Activated naive CD4-positive, alpha-beta T cell treated with anti-CD3 and anti-CD28 coated beads for 36 hours (primary cell): Measurements from ENCODE around the gene S100A16. TPM values are rescaled to one million over a fixed set of nuclear protein-coding genes. Genes with fewer than 3 reads are reported as not detected.
"Not testable (repeated sequence)": the region's sequence is repeated elsewhere in the genome, so short reads cannot be mapped to it uniquely, and the experiment has no call there.

Experiments
- CTCF ChIA-PET: fragments of 350-600 bp; sonication (Branson Sonifier 250); formaldehyde crosslinking; loops from one replicate; lab custom pipeline; 2021; ENCODE audit warnings: antibody characterized with exemption; lab: Charles Lee
- DNase-seq: peaks from one replicate; pipeline ENCODE4 v3.0.0-alpha.2; 2020
- H3K27ac Mint-ChIP-seq: one replicate; pipeline ENCODE4 v1.8.0; 2021; ENCODE audit warnings: mild to moderate bottlenecking, mixed read lengths
- H3K27me3 Mint-ChIP-seq: one replicate; pipeline ENCODE4 v1.8.0; 2021; ENCODE audit warnings: low read depth, mixed read lengths
- H3K36me3 Mint-ChIP-seq: one replicate; pipeline ENCODE4 v1.8.0; 2021; ENCODE audit warnings: low read depth, mixed read lengths
- H3K4me1 Mint-ChIP-seq: one replicate; pipeline ENCODE4 v1.8.0; 2021; ENCODE audit warnings: low read depth, mixed read lengths
- H3K4me3 Mint-ChIP-seq: one replicate; pipeline ENCODE4 v1.8.0; 2021; ENCODE audit warnings: mild to moderate bottlenecking, moderate library complexity, mixed read lengths
- H3K9me3 Mint-ChIP-seq: one replicate; pipeline ENCODE4 v1.8.0; 2021; ENCODE audit warnings: mixed read lengths
- intact Hi-C: fragments of 100-400 bp; cut with micrococcal nuclease; formaldehyde crosslinking; loops from one replicate; pipeline ENCODE4 v1.15.1; 2023
- total RNA-seq, 2 experiments: library from RNA; stranded (reverse); gene quantifications; one replicate each; pipeline ENCODE4 v1.2.3, GENCODE V29; 2021

The S100A16 gene
- total RNA-seq, 2 experiments from 2014 or later, result not detected

- no peak overlapping the region for H3K4me3 Mint-ChIP-seq
- CTCF ChIA-PET, result interaction anchor here (0.7 to 7.4 kb wide), 21 partner anchors 10 to 216 kb away, joined by 3 to 207 read pairs (median 4); partner anchors contain the start of genes S100A5 and S100A6
- DNase-seq, result peak; percentile 69
- H3K36me3 Mint-ChIP-seq, result no peaks in the 10 kb centered on the region
- peak overlapping the region; percentile 68 for H3K27ac Mint-ChIP-seq
- H3K27me3 Mint-ChIP-seq, result no peaks in the 10 kb centered on the region
- peaks cover 55% of the 10 kb centered on the region for H3K4me1 Mint-ChIP-seq
- H3K9me3 Mint-ChIP-seq, result no peaks in the 10 kb centered on the region
- intact Hi-C loops, result loop anchor here (1.0 to 5.0 kb wide), 6 partner anchors 34 to 215 kb away; partner anchors contain the start of genes INTS3 and SNAPIN
Measured at GRCh38 chr1:153567621-153568366, 45.1 kb downstream of the S100A16 start.

GRCh38 chr1:153566414-153567371, 46.2 kb downstream of the S100A16 start:
- intact Hi-C loops, result loop anchor here (1.0 to 5.0 kb wide), 2 partner anchors 21 to 161 kb away; partner anchors contain the start of genes INTS3 and S100A4
- Mint-ChIP-seq H3K27ac (peak overlapping the region; percentile 86), H3K36me3 (no peaks in the 10 kb centered on the region), H3K27me3 (no peaks in the 10 kb centered on the region), H3K4me1 (peaks cover 44% of the 10 kb centered on the region), H3K4me3 (peak overlapping the region; percentile 32), H3K9me3 (no peaks in the 10 kb centered on the region)
- peak; percentile 96 for DNase-seq
- CTCF ChIA-PET, result interaction anchor here (0.5 to 6.0 kb wide), 8 partner anchors 16 to 203 kb away, joined by 3 to 44 read pairs (median 5); partner anchors contain the start of genes S100A4 and S100A6

DNA sequence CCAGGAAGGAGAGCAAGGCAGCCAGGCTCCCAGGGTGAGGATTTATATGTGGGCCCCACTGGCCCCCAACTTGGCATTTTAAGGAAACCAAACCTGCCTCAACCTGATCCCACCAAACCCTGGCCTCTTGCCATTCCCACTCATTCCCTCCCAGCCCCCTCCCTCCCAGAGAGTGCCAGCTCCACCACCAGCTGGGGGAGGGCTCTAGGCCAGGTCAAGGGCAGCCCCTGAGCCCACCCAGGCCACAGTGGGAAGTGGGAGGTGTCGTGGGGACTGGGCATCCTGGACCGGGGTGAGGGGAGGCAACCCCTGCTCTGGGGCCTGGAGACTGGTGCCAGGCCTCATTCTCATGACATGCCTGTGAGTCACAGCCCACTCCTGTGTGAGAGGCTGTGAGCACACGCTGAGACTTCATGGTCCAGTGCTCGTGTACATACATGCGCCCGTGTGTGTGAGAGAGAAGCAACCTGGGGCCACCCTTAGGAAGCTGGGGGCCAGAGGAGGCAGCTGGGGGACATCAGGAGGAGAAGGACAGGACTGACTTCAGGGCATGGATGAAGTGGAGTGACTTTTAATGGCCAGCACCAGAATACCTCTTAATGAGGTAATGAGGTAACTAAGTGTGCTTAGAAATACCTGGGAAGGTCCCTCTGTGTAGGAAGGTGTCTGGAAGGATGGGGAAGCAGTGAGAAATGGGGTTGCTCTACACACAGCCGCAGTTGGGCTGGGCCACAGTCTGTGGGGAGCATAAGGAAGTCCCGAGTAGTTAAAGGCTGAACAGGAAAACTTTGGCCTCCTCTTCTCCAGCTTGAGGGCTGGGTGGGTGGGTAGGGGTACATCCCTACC, 47.2 kb downstream of the S100A16 start, which contains the start of gene S100A2:
Gene S100A2 (minus strand): TSS at position 316 of the 846 bp plus-strand sequence. CDS start 1,967 bp downstream, outside the sequence.
- intact Hi-C loops, result loop anchor here (1.0 to 5.0 kb wide), 2 partner anchors 20 to 162 kb away; partner anchors contain the start of genes INTS3 and S100A4
- Mint-ChIP-seq H3K4me3 (peak within 1 kb of the TSS; percentile 57), H3K36me3 (no peaks in the 10 kb centered on the region), H3K9me3 (no peaks in the 10 kb centered on the region), H3K27ac (peak within 1 kb of the TSS; percentile 95), H3K27me3 (no peaks in the 10 kb centered on the region), H3K4me1 (peaks cover 38% of the 10 kb centered on the region)
- DNase-seq, result peak; percentile 71
- CTCF ChIA-PET, result interaction anchor here (0.5 to 6.0 kb wide), 8 partner anchors 15 to 204 kb away, joined by 3 to 44 read pairs (median 5); partner anchors contain the start of genes S100A4 and S100A6

GRCh38 chr1:153563991-153564390, 48.9 kb downstream of the S100A16 start:
- DNase-seq, result no peak
- H3K36me3 Mint-ChIP-seq, result no peaks in the 10 kb centered on the region
- intact Hi-C loops, result no loop called here

GRCh38 chr1:153563483-153563901, 49.4 kb downstream of the S100A16 start:
- no peaks in the 10 kb centered on the region for H3K36me3 Mint-ChIP-seq
- DNase-seq, result no peak
- intact Hi-C loops, result no loop called here
- no peaks in the 10 kb centered on the region for H3K9me3 Mint-ChIP-seq
- no peak overlapping the region for H3K4me3 Mint-ChIP-seq
- CTCF ChIA-PET, result interaction anchor here (1.4 to 6.0 kb wide), 4 partner anchors 19 to 68 kb away, joined by 3 to 44 read pairs (median 12); no protein-coding TSS in a partner anchor
- no peak overlapping the region for H3K27ac Mint-ChIP-seq
- H3K27me3 Mint-ChIP-seq, result no peaks in the 10 kb centered on the region
- peaks cover 31% of the 10 kb centered on the region for H3K4me1 Mint-ChIP-seq

More at GRCh38 chr1:153563991-153564390, 48.9 kb downstream of the S100A16 start:
- Mint-ChIP-seq H3K27me3 (no peaks in the 10 kb centered on the region), H3K4me1 (peaks cover 35% of the 10 kb centered on the region), H3K27ac (no peak overlapping the region), H3K9me3 (no peaks in the 10 kb centered on the region), H3K4me3 (no peak overlapping the region)
- CTCF ChIA-PET, result interaction anchor here (1.4 to 6.0 kb wide), 4 partner anchors 19 to 69 kb away, joined by 3 to 44 read pairs (median 12); no protein-coding TSS in a partner anchor

- intact Hi-C loops, H3K27me3 Mint-ChIP-seq, H3K4me3 Mint-ChIP-seq, H3K36me3 Mint-ChIP-seq, H3K27ac Mint-ChIP-seq, H3K9me3 Mint-ChIP-seq, DNase-seq: not testable (repeated sequence)
- peaks cover 18% of the 10 kb centered on the region for H3K4me1 Mint-ChIP-seq
- CTCF ChIA-PET, result interaction anchor here (0.8 to 6.0 kb wide), 4 partner anchors 14 to 51 kb away, joined by 3 to 44 read pairs (median 12); partner anchors contain the start of gene S100A6
Measured at GRCh38 chr1:153562021-153562420, 50.9 kb downstream of the S100A16 start.

DNA sequence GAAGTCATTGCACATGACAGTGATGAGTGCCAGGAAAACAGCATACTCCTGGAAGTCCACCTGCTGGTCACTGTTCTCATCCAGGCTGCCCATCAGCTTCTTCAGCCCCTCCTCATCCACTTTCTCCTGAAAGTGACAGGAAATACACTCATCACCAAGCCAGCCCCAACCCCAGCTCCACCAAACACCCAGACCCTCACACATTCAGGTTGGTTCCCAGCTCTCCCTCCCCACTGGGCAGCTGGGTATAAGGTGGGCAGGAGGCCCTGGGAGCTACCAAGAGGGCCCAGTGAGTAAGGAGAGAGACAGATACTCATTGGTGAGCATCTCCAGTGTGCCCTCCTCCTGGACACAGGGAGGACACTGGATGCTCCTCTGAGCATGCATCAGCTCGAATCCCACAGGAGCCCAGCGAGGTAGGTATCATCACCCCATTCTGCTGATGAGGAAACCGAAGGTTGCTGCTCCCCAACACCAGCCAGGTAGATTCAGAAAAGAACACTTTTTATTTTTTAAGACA, 51.4 kb downstream of the S100A16 start:
- no peak overlapping the region for H3K4me3 Mint-ChIP-seq
- intact Hi-C loops, result no loop called here
- H3K27me3 Mint-ChIP-seq, result no peaks in the 10 kb centered on the region
- no peak for DNase-seq
- peaks cover 13% of the 10 kb centered on the region for H3K4me1 Mint-ChIP-seq
- CTCF ChIA-PET, result interaction anchor here (0.8 to 6.0 kb wide), 5 partner anchors 11 to 51 kb away, joined by 3 to 44 read pairs (median 5); partner anchors contain the start of gene S100A6
- H3K36me3 Mint-ChIP-seq, result no peaks in the 10 kb centered on the region
- no peaks in the 10 kb centered on the region for H3K9me3 Mint-ChIP-seq
- H3K27ac Mint-ChIP-seq, result no peak overlapping the region

DNA sequence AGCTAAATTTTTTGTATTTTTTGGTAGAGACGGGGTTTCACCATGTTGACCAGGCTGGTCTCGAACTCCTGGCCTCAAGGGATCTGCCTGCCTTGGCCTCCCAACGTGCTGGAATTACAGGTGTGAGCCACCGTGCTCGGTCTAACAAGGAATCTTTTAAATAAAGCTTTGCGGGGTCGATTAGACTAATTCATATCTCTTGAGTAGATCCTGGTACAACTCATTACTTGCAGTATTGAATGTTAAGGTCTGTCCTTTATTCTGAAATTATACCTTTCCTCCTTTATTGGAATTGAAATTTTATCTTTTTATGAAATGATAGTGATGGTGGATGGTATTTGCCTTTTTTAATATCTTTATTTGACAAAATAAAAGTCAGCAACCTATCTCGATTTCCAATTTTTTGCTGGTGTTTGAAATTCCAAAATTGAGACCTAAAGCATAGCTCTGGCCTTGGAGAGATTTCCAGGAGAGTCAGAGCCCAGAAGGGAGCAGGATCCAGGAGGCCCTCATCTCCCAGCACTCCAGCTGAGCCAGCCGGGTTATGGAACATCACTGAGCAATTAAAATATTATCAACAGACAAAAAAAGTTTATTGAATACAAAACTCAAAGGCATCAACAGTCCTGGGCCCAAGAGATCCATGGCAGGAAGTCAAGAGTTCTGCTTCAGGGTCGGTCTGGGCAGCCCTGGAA, 52.0 kb downstream of the S100A16 start:
- DNase-seq, result no peak
- Mint-ChIP-seq H3K27me3 (no peaks in the 10 kb centered on the region), H3K36me3 (no peaks in the 10 kb centered on the region), H3K27ac (no peak overlapping the region), H3K9me3 (no peaks in the 10 kb centered on the region), H3K4me3 (no peak overlapping the region), H3K4me1 (peaks cover 8% of the 10 kb centered on the region)
- CTCF ChIA-PET, result interaction anchor here (0.8 to 6.0 kb wide), 5 partner anchors 11 to 50 kb away, joined by 3 to 44 read pairs (median 5); partner anchors contain the start of gene S100A6
- intact Hi-C loops, result no loop called here

DNA sequence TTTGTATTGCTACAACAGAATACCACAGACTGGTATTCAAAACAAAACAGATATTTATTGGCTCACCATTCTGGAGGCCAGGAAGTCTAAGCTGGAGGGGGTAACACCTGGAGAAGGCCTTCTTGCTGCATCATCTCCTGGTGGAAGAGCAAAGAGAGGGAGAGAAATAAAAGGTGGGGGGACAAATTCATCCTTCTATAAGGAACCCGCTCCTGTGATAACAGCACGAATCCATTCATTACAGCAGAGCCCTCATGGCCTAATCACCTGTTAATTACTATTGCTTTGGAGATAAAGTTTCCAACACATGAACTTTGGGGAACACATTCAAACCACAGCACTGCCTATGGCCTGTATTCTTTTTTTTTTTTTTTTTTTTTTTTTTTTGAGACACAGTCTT, 52.7 kb downstream of the S100A16 start:
- CTCF ChIA-PET, result interaction anchor here (3.9 kb wide), 1 partner anchor 50 kb away, joined by 19 read pairs; no protein-coding TSS in a partner anchor
- Mint-ChIP-seq H3K4me3 (no peak overlapping the region), H3K36me3 (no peaks in the 10 kb centered on the region), H3K4me1 (peaks cover 1% of the 10 kb centered on the region), H3K27me3 (no peaks in the 10 kb centered on the region), H3K27ac (no peak overlapping the region), H3K9me3 (no peaks in the 10 kb centered on the region)
- intact Hi-C loops, result no loop called here
- no peak for DNase-seq

- Mint-ChIP-seq H3K9me3 (no peaks in the 10 kb centered on the region), H3K4me1 (no peaks in the 10 kb centered on the region), H3K4me3 (no peak overlapping the region), H3K36me3 (no peaks in the 10 kb centered on the region), H3K27ac (no peak overlapping the region), H3K27me3 (no peaks in the 10 kb centered on the region)
- intact Hi-C loops, result no loop called here
- DNase-seq, result no peak
- CTCF ChIA-PET, result interaction anchor here (1.8 to 2.3 kb wide), 3 partner anchors 10 to 47 kb away, joined by 4 to 7 read pairs (median 6); no protein-coding TSS in a partner anchor
Measured at GRCh38 chr1:153557877-153558276, 55.1 kb downstream of the S100A16 start.
